ENCODE data around the gene TBC1D1.

TBC1D1 gene

GRCh38 chr4:38084877-38085711, 194.2 kb downstream of the TBC1D1 start:
- DNase-seq, result no peak

GRCh38 chr4:38085751-38086150, 194.9 kb downstream of the TBC1D1 start:
- DNase-seq, result no peak

- peak; percentile 2 for DNase-seq
Observed at GRCh38 chr4:38086151-38086848, 195.4 kb downstream of the TBC1D1 start.

- no peak for DNase-seq
Observed at GRCh38 chr4:38086849-38087226, 196.0 kb downstream of the TBC1D1 start.

GRCh38 chr4:38088321-38088720, 197.4 kb downstream of the TBC1D1 start:
- peak; percentile 15 for DNase-seq

- no peak for DNase-seq
Observed at GRCh38 chr4:38089961-38090360, 199.1 kb downstream of the TBC1D1 start.

- no peak for DNase-seq
Observed at GRCh38 chr4:38090455-38091246, 199.8 kb downstream of the TBC1D1 start.

- DNase-seq, result peak; percentile 2
Observed at GRCh38 chr4:38091636-38092035, 200.8 kb downstream of the TBC1D1 start.

- no peak for DNase-seq
Observed at GRCh38 chr4:38092701-38093100, 201.8 kb downstream of the TBC1D1 start.

GRCh38 chr4:38094419-38094818, 203.5 kb downstream of the TBC1D1 start:
- DNase-seq, result no peak

GRCh38 chr4:38095691-38096090, 204.8 kb downstream of the TBC1D1 start:
- DNase-seq, result no peak

- no peak for DNase-seq
Observed at GRCh38 chr4:38097818-38098217, 206.9 kb downstream of the TBC1D1 start.

- no peak for DNase-seq
Observed at GRCh38 chr4:38099020-38099600, 208.2 kb downstream of the TBC1D1 start.

- DNase-seq, result no peak
Observed at GRCh38 chr4:38099908-38100407, 209.1 kb downstream of the TBC1D1 start.

- no peak for DNase-seq
Observed at GRCh38 chr4:38100474-38101255, 209.8 kb downstream of the TBC1D1 start.

GRCh38 chr4:38101563-38101962, 210.7 kb downstream of the TBC1D1 start:
- DNase-seq, result no peak

GRCh38 chr4:38102957-38103588, 212.2 kb downstream of the TBC1D1 start:
- no peak for DNase-seq

- peak; percentile 25 for DNase-seq
Observed at GRCh38 chr4:38105475-38106220, 214.8 kb downstream of the TBC1D1 start.

GRCh38 chr4:38106311-38106710, 215.4 kb downstream of the TBC1D1 start:
- no peak for DNase-seq

- peak; percentile 4 for DNase-seq
Observed at GRCh38 chr4:38106886-38107514, 216.1 kb downstream of the TBC1D1 start.
